Measurements from ENCODE around the gene STK24. TPM values are rescaled to one million over a fixed set of nuclear protein-coding genes. Genes with fewer than 3 reads are reported as not detected.

STK24 gene
- total RNA-seq, 2 experiments from 2014 or later: 60.4 to 88.7 TPM

- Histone ChIP-seq H3K9me2 (ENCODE audit: insufficient read depth, low read length) (no peaks in the 10 kb centered on the region), H3K36me3 (ENCODE audit: insufficient read depth, low read length) (peaks cover 25% of the 10 kb centered on the region), H3K4me1 (ENCODE audit: insufficient read depth, low read length, poor library complexity, severe bottlenecking) (no peaks in the 10 kb centered on the region), H3K9me3 (ENCODE audit: low read length) (no peaks in the 10 kb centered on the region), H3K27ac (ENCODE audit: low read depth, low read length, poor library complexity, severe bottlenecking) (no peak overlapping the region), H3K4me2 (ENCODE audit: low read length) (no peak overlapping the region), H4K20me1 (ENCODE audit: insufficient read depth, low read length) (no peaks in the 10 kb centered on the region; the same call in 1 of the 2 replicates), H2AFZ (ENCODE audit: low read length) (no peak overlapping the region), H3K79me2 (ENCODE audit: insufficient read depth, low read depth, low read length) (peaks cover 19% of the 10 kb centered on the region; the same call in 1 of the 2 replicates), H3K4me3 (ENCODE audit: low read depth, low read length, poor library complexity, severe bottlenecking) (no peak overlapping the region)
- no TSS peak for BruUV-seq (replicated peaks)
- intact Hi-C loops (cut with micrococcal nuclease; ENCODE audit: unreplicated experiment): no loop called here
- POLR2A ChIA-PET: interaction anchor here (0.9 to 1.0 kb wide), 2 partner anchors 11 to 1043 kb away, joined by 3 to 4 read pairs; no protein-coding TSS in a partner anchor
- no peak for DNase-seq (ENCODE audit: low spot score)
- CTCF ChIA-PET (ENCODE audit: unreplicated experiment): interaction anchor here (0.5 kb wide), 1 partner anchor 28 kb away, joined by 6 read pairs; no protein-coding TSS in a partner anchor
- no peak for TF ChIP-seq CTCF (conservative IDR thresholded peaks at IDR 0.05; ENCODE audit: low read length)
Measured at GRCh38 chr13:98515818-98516465, 61.0 kb downstream of the STK24 start.

GRCh38 chr13:98514288-98514687 lies 62.6 kb downstream of the STK24 start:
- H3K4me1 ChIP-seq (ENCODE audit: insufficient read depth, low read length, poor library complexity, severe bottlenecking): no peaks in the 10 kb centered on the region
- POLR2A ChIA-PET: interaction anchor here (0.6 to 1.0 kb wide), 2 partner anchors 9 to 139 kb away, joined by 3 to 5 read pairs; no protein-coding TSS in a partner anchor
- no peaks in the 10 kb centered on the region for H3K9me2 ChIP-seq (ENCODE audit: insufficient read depth, low read length)
- TF ChIP-seq EZH2phosphoT487 (IDR thresholded peaks at IDR 0.05; ENCODE audit: borderline replicate concordance, low read depth, low read length): no peak
- H3K9me3 ChIP-seq (ENCODE audit: low read length): no peaks in the 10 kb centered on the region
- DNase-seq (ENCODE audit: low spot score): no peak
- no peak overlapping the region for H3K4me3 ChIP-seq (ENCODE audit: low read depth, low read length, poor library complexity, severe bottlenecking)
- no peak overlapping the region for H3K4me2 ChIP-seq (ENCODE audit: low read length)
- H4K20me1 ChIP-seq (ENCODE audit: insufficient read depth, low read length): peaks cover 11% of the 10 kb centered on the region; the same call in 1 of the 2 replicates
- no peak overlapping the region for H3K27ac ChIP-seq (ENCODE audit: low read depth, low read length, poor library complexity, severe bottlenecking)
- H3K36me3 ChIP-seq (ENCODE audit: insufficient read depth, low read length): peaks cover 25% of the 10 kb centered on the region
- H2AFZ ChIP-seq (ENCODE audit: low read length): no peak overlapping the region
- CTCF ChIA-PET (ENCODE audit: unreplicated experiment): no interaction called here
- BruUV-seq (replicated peaks): no TSS peak
- peaks cover 20% of the 10 kb centered on the region; the same call in 1 of the 2 replicates for H3K79me2 ChIP-seq (ENCODE audit: insufficient read depth, low read depth, low read length)
- intact Hi-C loops (cut with micrococcal nuclease; ENCODE audit: unreplicated experiment): no loop called here

- ChIA-PET CTCF (ENCODE audit: unreplicated experiment) (no interaction called here), POLR2A (no interaction called here)
- Histone ChIP-seq H2AFZ (ENCODE audit: low read length) (no peak overlapping the region), H3K36me3 (ENCODE audit: insufficient read depth, low read length) (peaks cover 25% of the 10 kb centered on the region), H3K9me2 (ENCODE audit: insufficient read depth, low read length) (no peaks in the 10 kb centered on the region), H3K9me3 (ENCODE audit: low read length) (no peaks in the 10 kb centered on the region), H4K20me1 (ENCODE audit: insufficient read depth, low read length) (peaks cover 14% of the 10 kb centered on the region; the same call in 1 of the 2 replicates), H3K4me3 (ENCODE audit: low read depth, low read length, poor library complexity, severe bottlenecking) (no peak overlapping the region), H3K79me2 (ENCODE audit: insufficient read depth, low read depth, low read length) (peaks cover 24% of the 10 kb centered on the region; the same call in 1 of the 2 replicates), H3K27ac (ENCODE audit: low read depth, low read length, poor library complexity, severe bottlenecking) (no peak overlapping the region), H3K4me2 (ENCODE audit: low read length) (no peak overlapping the region), H3K4me1 (ENCODE audit: insufficient read depth, low read length, poor library complexity, severe bottlenecking) (no peaks in the 10 kb centered on the region)
- DNase-seq (ENCODE audit: low spot score): no peak
- TF ChIP-seq CTCF (conservative IDR thresholded peaks at IDR 0.05; ENCODE audit: low read length): no peak
- no peak for TF ChIP-seq EZH2phosphoT487 (IDR thresholded peaks at IDR 0.05; ENCODE audit: borderline replicate concordance, low read depth, low read length)
- no TSS peak for BruUV-seq (replicated peaks)
- intact Hi-C loops (cut with micrococcal nuclease; ENCODE audit: unreplicated experiment): no loop called here
Measured at GRCh38 chr13:98513837-98514236, 63.1 kb downstream of the STK24 start.

Measured in OCI-LY7 (cell line).